ENCODE measurements around the gene COL25A1. TPM values are rescaled to one million over a fixed set of nuclear protein-coding genes. Genes with fewer than 3 reads are reported as not detected.

The COL25A1 gene
- total and polyA plus RNA-seq, 11 donors: 0.19 to 1.8 (median 0.50) TPM

- Histone ChIP-seq H3K9me3 (no peaks in the 10 kb centered on the region), H3K4me3 (no peak overlapping the region), H3K36me3 (no peaks in the 10 kb centered on the region), H3K27me3 (no peaks in the 10 kb centered on the region), H3K4me1 (peaks cover 0 to 6% (median 0%) of the 10 kb centered on the region in 12 donors), H3K27ac (no peak overlapping the region)
- 65 to 83% (median 69%) methylated on average over 1 of the region's 1 CpG for WGBS, 4 donors
- DNase-seq (no peak), ATAC-seq (no peak)
- no peak for TF ChIP-seq CTCF (IDR thresholded peaks at IDR 0.05)
- TF ChIP-seq POLR2A (IDR thresholded peaks at IDR 0.05): no peak
- intact Hi-C loops (cut with DNase I): no loop called here
Measured at GRCh38 chr4:109195646-109196045, 106.8 kb downstream of the COL25A1 start.

GRCh38 chr4:109191216-109191615 lies 111.2 kb downstream of the COL25A1 start:
- Histone ChIP-seq H3K27me3 (no peaks in the 10 kb centered on the region), H3K27ac (no peak overlapping the region), H3K4me3 (no peak overlapping the region), H3K36me3 (no peaks in the 10 kb centered on the region), H3K4me1 (peaks cover 0 to 6% (median 0%) of the 10 kb centered on the region in 12 donors), H3K9me3 (no peaks in the 10 kb centered on the region)
- intact Hi-C loops (cut with DNase I): no loop called here
- DNase-seq: no peak
- 79 to 93% (median 85%) methylated on average over 5 of the region's 5 CpGs for WGBS, 4 donors
- no peak for TF ChIP-seq POLR2A (IDR thresholded peaks at IDR 0.05)
- no peak for TF ChIP-seq CTCF (IDR thresholded peaks at IDR 0.05)
- ATAC-seq: no peak

GRCh38 chr4:109186458-109186945 lies 116.0 kb downstream of the COL25A1 start:
- Histone ChIP-seq H3K9me3 (peaks cover 0 to 4% (median 0%) of the 10 kb centered on the region in 12 donors), H3K36me3 (no peaks in the 10 kb centered on the region), H3K27me3 (no peaks in the 10 kb centered on the region), H3K4me1 (peaks cover 0 to 20% (median 12%) of the 10 kb centered on the region in 12 donors), H3K27ac (no peak overlapping the region), H3K4me3 (no peak overlapping the region)
- 83 to 86% (median 85%) methylated on average over 4 of the region's 4 CpGs for WGBS, 4 donors
- no peak for ATAC-seq
- no peak for DNase-seq
- TF ChIP-seq POLR2A (IDR thresholded peaks at IDR 0.05) (no peak), CTCF (IDR thresholded peaks at IDR 0.05) (no peak)
- intact Hi-C loops (cut with DNase I): loop anchor here in 1 of 10 donors (10.0 kb wide), 1 partner anchor 108 kb away; no protein-coding TSS in a partner anchor

- no peaks in the 10 kb centered on the region for H3K27me3 ChIP-seq
- H3K27ac ChIP-seq: no peak overlapping the region
- H3K9me3 ChIP-seq: peaks cover 0 to 4% (median 0%) of the 10 kb centered on the region in 12 donors
- peaks cover 0 to 20% (median 12%) of the 10 kb centered on the region in 12 donors for H3K4me1 ChIP-seq
- DNase-seq (no peak), ATAC-seq (no peak)
- WGBS, 4 donors: 62 to 65% (median 63%) methylated on average over 7 of the region's 7 CpGs
- TF ChIP-seq POLR2A (IDR thresholded peaks at IDR 0.05) (no peak), CTCF (IDR thresholded peaks at IDR 0.05) (no peak)
- H3K36me3 ChIP-seq: no peaks in the 10 kb centered on the region
- intact Hi-C loops (cut with DNase I): loop anchor here in 1 of 10 donors (10.0 kb wide), 1 partner anchor 109 kb away; no protein-coding TSS in a partner anchor
- H3K4me3 ChIP-seq: no peak overlapping the region
Measured at GRCh38 chr4:109185951-109186350, 116.5 kb downstream of the COL25A1 start.

Measured in heart left ventricle (tissue), 16 donors.